Activated CD8-positive, alpha-beta T cell treated with anti-CD3 and anti-CD28 coated beads for 36 hours (primary cell): ENCODE data around the gene MICAL3. TPM values are rescaled to one million over a fixed set of nuclear protein-coding genes. Genes with fewer than 3 reads are reported as not detected.

Experiments used
- ATAC-seq: fragments of 200-7000 bp; cut with Tn5 transposase; one replicate; pipeline ENCODE4 v1.10.0; 2021; ENCODE audit warnings: mild to moderate bottlenecking, moderate library complexity
- CTCF ChIA-PET: fragments of 350-600 bp; sonication (Branson Sonifier 250); formaldehyde crosslinking; loops from one replicate; lab custom pipeline; 2021; ENCODE audit warnings: antibody characterized with exemption; lab: Charles Lee
- POLR2A ChIA-PET: fragments of 350-600 bp; sonication (Branson Sonifier 250); formaldehyde crosslinking; loops from one replicate; lab custom pipeline; 2021; ENCODE audit warnings: antibody characterized with exemption; lab: Charles Lee
- DNase-seq: peaks from one replicate; pipeline ENCODE4 v3.0.0-alpha.2; 2020
- H3K27ac Mint-ChIP-seq: one replicate; pipeline ENCODE4 v1.8.0; 2021; ENCODE audit warnings: mild to moderate bottlenecking, mixed read lengths
- H3K27me3 Mint-ChIP-seq: one replicate; pipeline ENCODE4 v1.8.0; 2021; ENCODE audit warnings: mixed read lengths
- H3K36me3 Mint-ChIP-seq: one replicate; pipeline ENCODE4 v1.8.0; 2021; ENCODE audit warnings: low read depth, mixed read lengths
- H3K4me1 Mint-ChIP-seq: one replicate; pipeline ENCODE4 v1.8.0; 2021; ENCODE audit warnings: low read depth, mixed read lengths
- H3K4me3 Mint-ChIP-seq: one replicate; pipeline ENCODE4 v1.8.0; 2021; ENCODE audit warnings: mild to moderate bottlenecking, moderate library complexity, mixed read lengths
- H3K9me3 Mint-ChIP-seq: one replicate; pipeline ENCODE4 v1.8.0; 2021; ENCODE audit warnings: mixed read lengths
- intact Hi-C: fragments of 100-400 bp; cut with micrococcal nuclease; formaldehyde crosslinking; loops from one replicate; pipeline ENCODE4 v1.10.0; 2022
- total RNA-seq, 2 experiments: library from RNA; stranded (reverse); gene quantifications; one replicate each; pipeline ENCODE4 v1.2.3, GENCODE V29; 2021
- TF ChIP-seq, protein P1 (sequence below): fragments of 200-600 bp; IDR thresholded peaks from one replicate; pipeline ENCODE4 v1.8.0; 2022; ENCODE audit warnings: antibody characterized with exemption, mild to moderate bottlenecking

MICAL3 gene
- total RNA-seq, 2 experiments from 2014 or later, result 31.6 to 32.4 TPM

DNA sequence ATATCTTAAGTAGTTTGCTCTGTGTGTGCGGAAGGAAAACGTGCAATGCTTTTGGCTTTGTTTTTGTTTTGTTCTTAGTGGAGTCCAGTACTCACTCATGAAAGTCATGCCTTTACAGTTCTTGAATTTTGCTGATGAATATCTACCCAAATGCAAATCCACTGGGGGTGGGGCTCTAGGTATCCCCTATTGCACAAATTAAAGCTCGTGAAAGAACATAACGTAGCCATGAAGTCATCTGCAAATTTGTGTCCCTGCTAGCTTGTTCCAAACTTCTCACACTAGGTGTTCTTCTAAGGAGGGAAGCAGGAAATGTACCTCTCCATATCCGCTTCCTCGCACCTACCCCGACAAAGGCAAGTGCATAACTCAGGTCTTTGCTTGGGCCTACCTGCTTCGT lies 118.9 kb downstream of the MICAL3 start:
- H3K9me3 Mint-ChIP-seq, result no peaks in the 10 kb centered on the region
- H3K4me3 Mint-ChIP-seq, result no peak overlapping the region
- no peaks in the 10 kb centered on the region for H3K27me3 Mint-ChIP-seq
- ATAC-seq (no peak), DNase-seq (no peak)
- TF ChIP-seq, protein P1, sequence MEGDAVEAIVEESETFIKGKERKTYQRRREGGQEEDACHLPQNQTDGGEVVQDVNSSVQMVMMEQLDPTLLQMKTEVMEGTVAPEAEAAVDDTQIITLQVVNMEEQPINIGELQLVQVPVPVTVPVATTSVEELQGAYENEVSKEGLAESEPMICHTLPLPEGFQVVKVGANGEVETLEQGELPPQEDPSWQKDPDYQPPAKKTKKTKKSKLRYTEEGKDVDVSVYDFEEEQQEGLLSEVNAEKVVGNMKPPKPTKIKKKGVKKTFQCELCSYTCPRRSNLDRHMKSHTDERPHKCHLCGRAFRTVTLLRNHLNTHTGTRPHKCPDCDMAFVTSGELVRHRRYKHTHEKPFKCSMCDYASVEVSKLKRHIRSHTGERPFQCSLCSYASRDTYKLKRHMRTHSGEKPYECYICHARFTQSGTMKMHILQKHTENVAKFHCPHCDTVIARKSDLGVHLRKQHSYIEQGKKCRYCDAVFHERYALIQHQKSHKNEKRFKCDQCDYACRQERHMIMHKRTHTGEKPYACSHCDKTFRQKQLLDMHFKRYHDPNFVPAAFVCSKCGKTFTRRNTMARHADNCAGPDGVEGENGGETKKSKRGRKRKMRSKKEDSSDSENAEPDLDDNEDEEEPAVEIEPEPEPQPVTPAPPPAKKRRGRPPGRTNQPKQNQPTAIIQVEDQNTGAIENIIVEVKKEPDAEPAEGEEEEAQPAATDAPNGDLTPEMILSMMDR, result no peak
- no peak overlapping the region for H3K27ac Mint-ChIP-seq
- H3K4me1 Mint-ChIP-seq, result no peaks in the 10 kb centered on the region
- H3K36me3 Mint-ChIP-seq, result no peaks in the 10 kb centered on the region
- intact Hi-C loops, result no loop called here
- POLR2A ChIA-PET, result no interaction called here
- CTCF ChIA-PET, result no interaction called here

DNA sequence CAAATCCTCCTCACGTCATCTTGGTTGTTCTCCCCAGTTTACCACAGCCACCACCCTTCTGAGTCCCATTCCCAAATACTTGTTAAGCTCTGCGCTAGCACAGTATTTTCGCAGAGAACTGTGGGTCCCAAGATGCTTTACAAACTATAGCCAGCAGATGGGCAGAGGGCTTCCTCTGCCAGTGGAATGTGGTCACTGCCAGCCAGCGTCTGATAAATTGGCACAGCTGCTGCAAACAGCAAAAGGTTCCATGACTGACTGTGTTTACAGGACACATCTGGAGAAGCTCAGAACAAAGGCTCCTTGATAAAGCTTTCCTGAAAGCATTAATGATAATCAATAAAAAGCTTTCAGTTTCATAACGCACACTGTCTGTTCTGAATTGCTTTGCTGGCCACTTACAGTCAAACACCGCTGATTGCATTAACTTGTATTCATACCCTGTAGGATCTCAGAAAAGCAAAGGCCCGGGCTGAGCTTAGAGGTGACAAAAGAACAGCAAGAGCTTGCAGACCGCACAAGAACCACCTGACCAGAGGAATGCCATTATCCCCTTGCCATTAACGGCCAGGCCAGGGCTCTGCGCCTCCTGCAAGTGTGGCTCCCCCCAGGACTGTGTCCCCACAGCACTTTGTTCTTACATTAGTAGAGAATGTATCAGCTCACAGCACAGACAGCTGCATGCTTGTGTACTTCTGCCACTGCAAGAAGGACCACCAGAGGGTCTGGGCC lies 120.6 kb downstream of the MICAL3 start:
- intact Hi-C loops, result no loop called here
- no peak for ATAC-seq
- H3K27me3 Mint-ChIP-seq, result no peaks in the 10 kb centered on the region
- H3K4me3 Mint-ChIP-seq, result no peak overlapping the region
- ChIA-PET POLR2A (no interaction called here), CTCF (interaction anchor here (0.8 to 1.1 kb wide), 2 partner anchors 73 to 119 kb away, joined by 3 to 5 read pairs; no protein-coding TSS in a partner anchor)
- H3K27ac Mint-ChIP-seq, result no peak overlapping the region
- H3K36me3 Mint-ChIP-seq, result no peaks in the 10 kb centered on the region
- no peaks in the 10 kb centered on the region for H3K9me3 Mint-ChIP-seq
- no peak for DNase-seq
- H3K4me1 Mint-ChIP-seq, result no peaks in the 10 kb centered on the region
- TF ChIP-seq, protein P1, result no peak

DNA sequence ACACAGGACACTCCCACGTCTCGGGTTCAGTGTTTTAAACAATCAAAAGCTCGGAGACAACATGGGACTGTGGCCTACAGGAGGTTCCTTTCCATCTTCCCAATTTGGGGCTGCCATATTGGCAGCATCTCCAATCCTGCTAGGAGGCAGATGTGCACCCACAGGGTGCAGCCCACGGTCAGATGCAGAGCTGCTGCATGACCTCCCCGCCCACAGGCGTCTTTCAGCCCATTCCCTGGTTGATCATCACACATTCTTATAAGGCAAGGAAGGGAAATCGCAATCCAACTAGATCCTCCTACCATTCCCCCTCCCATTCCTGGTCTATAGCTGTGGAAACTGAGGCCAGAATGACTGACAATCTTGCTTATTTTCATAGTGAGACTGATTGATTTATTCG lies 121.4 kb downstream of the MICAL3 start:
- intact Hi-C loops, result no loop called here
- TF ChIP-seq, protein P1, result no peak
- ChIA-PET POLR2A (no interaction called here), CTCF (no interaction called here)
- Mint-ChIP-seq H3K4me3 (no peak overlapping the region), H3K36me3 (no peaks in the 10 kb centered on the region), H3K9me3 (no peaks in the 10 kb centered on the region), H3K27me3 (no peaks in the 10 kb centered on the region), H3K4me1 (no peaks in the 10 kb centered on the region), H3K27ac (no peak overlapping the region)
- no peak for ATAC-seq
- DNase-seq, result no peak

DNA sequence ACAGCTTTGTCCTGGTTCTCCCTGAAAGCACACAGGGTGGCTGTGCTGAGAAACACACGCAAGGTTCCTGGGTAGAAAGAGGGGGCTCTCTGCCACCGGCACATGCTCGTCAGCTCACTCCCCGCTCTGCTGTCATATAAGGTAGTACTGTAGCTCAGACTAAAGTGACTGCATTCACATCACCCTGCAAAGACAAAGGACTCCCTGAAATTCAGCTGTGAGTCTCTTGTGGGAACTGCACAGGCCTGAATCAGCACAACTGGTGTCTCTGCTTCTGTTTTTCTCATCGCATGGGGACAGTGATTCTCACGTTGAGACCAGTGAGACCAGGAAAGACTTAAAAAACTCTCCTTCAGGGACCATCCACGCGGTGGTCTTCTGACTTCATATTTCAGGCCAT lies 126.0 kb downstream of the MICAL3 start:
- H3K4me1 Mint-ChIP-seq, result no peaks in the 10 kb centered on the region
- CTCF ChIA-PET, result no interaction called here
- H3K27me3 Mint-ChIP-seq, result no peaks in the 10 kb centered on the region
- no peak overlapping the region for H3K4me3 Mint-ChIP-seq
- intact Hi-C loops, result no loop called here
- H3K9me3 Mint-ChIP-seq, result no peaks in the 10 kb centered on the region
- no peak for ATAC-seq
- POLR2A ChIA-PET, result interaction anchor here (0.9 kb wide), 1 partner anchor 10 kb away, joined by 3 read pairs; no protein-coding TSS in a partner anchor
- TF ChIP-seq, protein P1, result no peak
- peaks cover 10% of the 10 kb centered on the region for H3K36me3 Mint-ChIP-seq
- no peak for DNase-seq
- H3K27ac Mint-ChIP-seq, result no peak overlapping the region

DNA sequence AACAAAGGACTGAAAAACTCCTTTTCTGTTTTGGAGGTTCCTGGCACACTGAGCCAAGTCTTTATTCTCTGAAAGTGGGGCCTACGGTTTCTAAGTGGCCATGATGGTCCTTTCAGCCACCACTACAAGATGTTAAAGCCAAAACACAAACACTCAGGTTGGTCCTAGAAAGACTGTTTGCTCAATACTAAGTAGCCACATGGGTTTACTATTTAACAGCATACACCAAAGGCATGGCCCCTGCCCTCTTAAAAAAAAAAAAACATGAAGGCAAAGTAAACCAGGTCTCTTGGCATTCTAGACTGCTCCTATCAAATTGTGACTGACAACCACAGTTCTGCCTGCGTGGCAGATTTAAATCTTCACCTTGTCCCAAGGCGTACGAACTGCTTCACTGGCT lies 126.5 kb downstream of the MICAL3 start:
- Mint-ChIP-seq H3K36me3 (peaks cover 12% of the 10 kb centered on the region), H3K9me3 (no peaks in the 10 kb centered on the region)
- intact Hi-C loops, result no loop called here

More for the DNA sequence above, 126.5 kb downstream of the MICAL3 start:
- ATAC-seq, result no peak
- CTCF ChIA-PET, result no interaction called here
- Mint-ChIP-seq H3K4me3 (no peak overlapping the region), H3K4me1 (no peaks in the 10 kb centered on the region), H3K27me3 (no peaks in the 10 kb centered on the region), H3K27ac (no peak overlapping the region)
- TF ChIP-seq, protein P1, result no peak
- no peak for DNase-seq
- POLR2A ChIA-PET, result interaction anchor here (0.9 kb wide), 1 partner anchor 9 kb away, joined by 3 read pairs; no protein-coding TSS in a partner anchor
